Astrocyte of the cerebellum (primary cell): ENCODE data around the gene CCNJL.

Source experiments
- DNase-seq: peaks from one replicate; pipeline ENCODE4 v3.0.0-alpha.2; 2011; ENCODE audit warnings: low read depth
- H3K4me3 ChIP-seq: 2 replicates; pipeline ENCODE4 v1.5.1; 2011; ENCODE audit warnings: mild to moderate bottlenecking, low read depth, low read length, moderate library complexity
- CTCF ChIP-seq: IDR thresholded peaks from 2 replicates; pipeline ENCODE4 v1.5.1; 2012; ENCODE audit warnings: low read length, low read depth, moderate library complexity, mild to moderate bottlenecking; ENCODE audit errors: missing control alignments
- in situ Hi-C: cut with HindIII; loops from 2 replicates; pipeline ENCODE4 v1.10.0; 2017; ENCODE audit warnings: low sequenced_read_pairs

Gene CCNJL

GRCh38 chr5:160231783-160232342 lies 80.5 kb downstream of the CCNJL start:
- TF ChIP-seq CTCF: no peak
- DNase-seq: no peak
- in situ Hi-C loops: loop anchor here (10.0 kb wide), 1 partner anchor 73 kb away; no protein-coding TSS in a partner anchor
- no peak overlapping the region for H3K4me3 ChIP-seq

DNA sequence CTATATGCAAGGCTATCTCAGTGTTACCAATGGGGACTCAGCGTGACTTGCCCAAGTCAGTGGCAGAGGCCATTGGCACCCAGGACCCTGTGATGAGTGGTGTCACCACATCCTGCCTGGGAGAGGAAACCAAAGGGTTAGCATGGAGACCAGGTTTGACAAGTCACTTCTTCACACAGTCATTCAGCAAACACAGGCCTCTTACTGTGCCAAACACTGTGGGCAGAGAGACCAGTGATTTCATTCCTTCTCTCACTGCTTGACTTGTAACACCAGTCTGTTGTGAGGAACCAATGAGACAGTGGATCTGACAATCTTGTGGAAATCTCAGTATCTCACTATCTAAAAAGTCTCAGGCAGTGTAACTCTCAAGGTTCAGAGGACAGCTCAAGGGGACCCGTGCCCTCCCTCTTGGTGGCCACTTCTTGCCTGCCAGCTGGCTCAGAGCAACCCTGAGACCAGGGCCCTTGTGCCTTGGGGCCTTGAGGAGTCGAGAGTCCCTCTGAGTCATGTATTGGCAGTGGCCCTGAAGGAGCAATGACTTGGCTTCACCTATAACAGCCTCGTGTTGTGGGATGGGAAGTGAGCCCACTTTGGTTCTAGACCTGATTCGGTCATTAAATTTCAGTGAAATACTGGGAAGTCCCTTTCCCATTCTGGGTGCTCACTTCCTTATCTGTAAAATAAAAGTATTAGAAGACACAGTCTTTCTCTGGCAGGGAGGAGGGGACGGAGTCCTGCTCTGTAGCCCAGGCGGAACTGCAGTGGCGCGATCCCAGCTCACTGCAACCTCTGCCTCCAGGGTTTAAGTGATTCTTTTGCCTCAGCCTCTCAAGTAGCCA lies 81.5 kb downstream of the CCNJL start:
- peak; percentile 76 for DNase-seq
- in situ Hi-C loops: loop anchor here (10.0 kb wide), 1 partner anchor 74 kb away; no protein-coding TSS in a partner anchor

GRCh38 chr5:160229190-160229742 lies 83.1 kb downstream of the CCNJL start, which contains the start of gene FABP6:
Gene FABP6 (plus strand): TSS chr5:160229506. CDS start chr5:160229558, 52 bp downstream.
- in situ Hi-C loops: no loop called here
- TF ChIP-seq CTCF: no peak
- no peak for DNase-seq
- no peak within 1 kb of the TSS for H3K4me3 ChIP-seq

More for the DNA sequence above, 81.5 kb downstream of the CCNJL start:
- H3K4me3 ChIP-seq: no peak overlapping the region
- no peak for TF ChIP-seq CTCF

DNA sequence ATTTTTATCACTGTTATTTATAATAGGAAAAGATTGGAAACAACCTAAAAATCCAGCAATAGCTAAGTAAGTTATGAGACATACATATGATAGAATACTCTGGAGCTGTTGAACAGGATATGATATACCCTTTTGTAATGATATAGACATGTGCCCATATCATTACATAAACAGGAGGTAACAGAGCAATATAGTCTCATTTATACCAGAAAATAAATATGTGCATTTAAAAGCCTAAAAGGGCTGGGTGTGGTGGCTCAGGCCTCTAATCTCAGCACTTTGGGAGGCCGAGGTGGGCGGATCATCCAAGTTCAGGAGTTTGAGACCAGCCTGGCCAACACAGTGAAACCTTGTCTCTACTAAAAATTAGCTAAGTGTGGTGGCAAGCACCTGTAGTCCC lies 85.4 kb downstream of the CCNJL start:
- DNase-seq: no peak
- no peak overlapping the region for H3K4me3 ChIP-seq
- TF ChIP-seq CTCF: no peak
- in situ Hi-C loops: no loop called here

DNA sequence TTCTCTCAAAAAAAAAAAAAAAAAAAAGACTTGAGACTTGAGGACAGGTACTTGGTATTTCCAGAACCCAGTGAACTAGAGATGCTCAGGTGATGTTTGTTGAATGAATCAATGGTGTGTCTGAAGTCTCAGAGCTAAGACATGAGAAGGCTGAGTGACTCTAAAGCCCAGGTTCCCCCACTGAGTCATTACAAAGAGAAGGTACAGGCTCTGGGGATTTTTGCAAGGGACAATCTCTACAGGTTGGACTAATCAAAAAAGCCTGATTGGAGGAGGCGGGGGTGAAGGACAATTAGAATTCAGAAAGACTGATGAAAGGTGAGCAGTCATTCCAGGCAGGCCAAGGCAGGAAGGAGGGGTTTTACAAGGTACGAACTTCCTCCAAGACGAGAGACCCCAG lies 91.3 kb downstream of the CCNJL start:
- TF ChIP-seq CTCF: no peak
- no peak overlapping the region for H3K4me3 ChIP-seq
- DNase-seq: no peak
- in situ Hi-C loops: no loop called here

DNA sequence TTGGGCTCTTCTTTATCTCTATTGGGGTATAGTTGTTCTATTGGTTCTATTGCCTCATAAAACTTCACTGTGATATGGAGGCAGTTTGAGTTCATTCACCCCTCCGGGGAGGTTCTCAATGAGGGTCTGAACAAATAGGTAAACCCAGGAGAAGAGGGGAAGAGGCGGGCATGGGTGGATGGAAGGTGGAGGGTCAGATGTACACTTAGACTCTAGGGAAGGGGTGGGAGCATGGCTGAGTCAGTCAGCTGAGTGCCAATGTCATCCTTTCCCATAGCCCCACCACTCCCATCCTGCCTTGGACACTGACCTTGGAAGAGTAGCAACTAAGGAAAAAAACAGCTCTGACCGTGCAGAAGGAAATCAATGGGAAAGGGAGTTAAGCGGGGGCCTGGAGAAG lies 93.0 kb downstream of the CCNJL start:
- DNase-seq: no peak
- no peak overlapping the region for H3K4me3 ChIP-seq
- no peak for TF ChIP-seq CTCF
- in situ Hi-C loops: loop anchor here (5.0 kb wide), 1 partner anchor 108 kb away; no protein-coding TSS in a partner anchor
